ELF-1 (cell line): ENCODE data around the gene ANTXR1.

Experiments
- DNase-seq: peaks from one replicate; pipeline ENCODE4 v3.0.0-alpha.2; 2016; ENCODE audit warnings: low read depth, low spot score

Gene ANTXR1

GRCh38 chr2:69096326-69097095 lies 83.5 kb downstream of the ANTXR1 start:
- DNase-seq: no peak

DNA sequence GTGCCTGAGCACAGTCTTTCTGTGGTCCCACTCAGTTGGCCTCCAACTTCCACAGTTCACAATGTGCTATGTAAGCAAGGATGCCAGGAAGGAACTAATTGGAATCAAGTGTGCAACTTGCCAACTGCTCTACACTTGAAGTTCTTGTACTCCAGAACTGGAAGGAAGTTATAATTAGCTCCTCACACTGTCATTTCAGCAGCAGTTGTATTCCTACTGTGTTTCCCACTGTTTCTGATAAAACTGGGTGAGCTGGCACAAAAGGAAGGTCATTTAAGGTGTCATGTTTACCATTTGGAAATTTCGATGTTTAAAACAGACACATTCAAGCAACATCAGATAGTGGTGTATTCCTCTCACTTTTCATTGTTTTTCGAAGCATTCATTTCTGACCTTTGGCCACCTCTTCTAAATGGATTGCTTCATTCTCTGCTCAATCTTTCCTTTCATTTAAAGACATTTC lies 84.2 kb downstream of the ANTXR1 start:
- DNase-seq: no peak

DNA sequence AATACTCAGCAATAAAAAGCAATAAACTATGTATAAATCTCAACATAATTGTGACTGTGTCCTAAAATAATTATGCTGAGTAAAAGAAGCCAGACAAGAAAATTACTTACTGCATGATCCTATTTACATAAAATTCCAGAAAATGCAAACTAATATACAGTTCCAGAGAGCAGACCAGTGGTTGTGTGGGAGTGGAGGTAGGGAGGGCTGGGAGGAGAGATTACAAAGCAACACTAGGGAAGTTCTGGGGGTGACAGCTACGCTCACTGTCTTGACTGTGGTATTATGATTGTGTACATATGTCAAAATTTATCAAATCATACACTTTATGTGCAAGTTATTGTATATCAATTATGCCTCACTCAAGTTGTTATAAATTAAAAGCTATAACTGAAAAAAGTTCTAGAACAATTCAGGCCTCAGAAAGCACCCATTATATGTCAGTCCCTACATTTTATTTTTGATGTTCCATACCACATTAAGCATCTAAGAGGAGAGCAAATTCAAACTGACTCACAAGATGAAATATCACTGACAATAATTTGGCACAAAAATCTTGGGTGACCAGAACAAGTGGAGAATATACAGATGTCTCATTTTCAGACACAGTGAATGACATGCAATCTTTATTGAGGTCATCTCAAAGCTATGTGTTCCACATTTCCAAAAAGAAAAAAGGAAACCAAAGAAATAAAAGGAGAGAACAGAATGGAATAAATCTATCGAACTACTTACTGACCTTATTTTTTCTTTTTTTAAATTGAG lies 85.1 kb downstream of the ANTXR1 start:
- no peak for DNase-seq

- DNase-seq: no peak
These were observed 86.6 kb downstream of the ANTXR1 start for GRCh38 chr2:69099541-69099940.

DNA sequence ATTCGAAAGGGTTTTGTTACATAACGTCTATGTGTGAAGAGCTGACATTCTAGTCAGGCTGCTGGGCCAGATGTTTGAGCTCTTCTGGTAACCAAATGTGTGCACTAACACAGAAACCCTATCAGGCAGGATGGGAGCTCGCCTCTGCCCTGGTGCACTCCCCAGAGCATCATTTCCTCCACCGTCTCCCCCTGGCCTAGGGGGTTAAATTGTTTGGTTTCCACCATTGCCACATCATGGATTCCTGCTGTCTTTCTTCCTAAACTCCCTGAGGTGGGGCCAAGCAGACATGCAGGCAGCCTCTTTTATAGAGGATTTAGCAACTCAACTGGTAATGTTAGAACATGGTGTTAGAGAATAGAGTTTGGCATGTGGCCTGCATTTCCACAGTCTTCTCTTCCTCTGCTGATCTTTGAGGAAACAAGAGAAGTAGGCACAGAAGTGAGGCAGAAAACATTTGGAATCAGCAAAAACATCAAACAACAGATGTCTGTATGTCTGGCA lies 87.3 kb downstream of the ANTXR1 start:
- no peak for DNase-seq

DNA sequence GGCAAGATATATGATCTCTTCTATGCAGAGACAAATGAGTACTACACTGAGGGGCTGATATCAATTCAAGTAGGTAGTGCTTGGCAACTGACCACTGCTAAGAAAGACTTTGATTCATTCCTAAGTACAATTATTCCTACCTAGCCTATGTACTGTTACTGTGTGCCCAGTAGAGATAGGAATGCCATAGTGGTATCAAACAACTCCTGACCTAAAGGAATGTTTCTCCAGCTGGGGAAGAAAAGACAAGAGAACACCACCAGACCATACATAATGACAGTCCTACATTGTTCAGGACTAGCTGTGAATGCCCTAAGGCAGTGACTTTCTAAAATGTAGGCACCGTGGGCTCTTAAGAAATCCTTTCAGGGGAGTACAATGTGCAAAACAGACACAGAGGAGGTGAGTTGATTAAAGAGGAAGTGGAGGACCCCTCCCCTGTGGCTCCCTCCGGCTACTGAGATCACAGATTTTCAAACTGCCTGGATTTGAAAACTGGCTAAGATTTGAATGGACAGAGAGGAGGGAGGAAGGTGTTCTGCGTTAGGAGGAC lies 89.1 kb downstream of the ANTXR1 start:
- DNase-seq: peak; percentile 74

- DNase-seq: no peak
These were observed 90.4 kb downstream of the ANTXR1 start for GRCh38 chr2:69103419-69103818.

DNA sequence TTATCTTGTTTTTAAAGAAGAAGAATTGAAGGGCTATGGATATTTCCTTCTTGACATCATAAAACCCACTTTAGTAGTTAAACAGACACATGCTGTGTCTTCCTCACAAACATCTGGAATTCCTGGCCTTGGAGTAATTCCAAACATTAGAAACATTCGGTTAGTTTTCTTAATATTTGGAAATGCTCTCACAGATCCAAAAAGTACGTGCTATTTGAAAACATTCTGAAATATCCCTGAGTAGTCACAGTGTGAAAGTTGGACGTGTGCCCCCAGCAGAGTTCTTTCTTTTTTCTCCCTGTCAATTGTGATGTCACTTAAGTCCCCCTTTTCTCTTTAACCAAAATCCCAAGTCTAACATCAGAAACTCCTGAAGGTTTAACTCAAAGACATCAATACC lies 91.3 kb downstream of the ANTXR1 start:
- no peak for DNase-seq

DNA sequence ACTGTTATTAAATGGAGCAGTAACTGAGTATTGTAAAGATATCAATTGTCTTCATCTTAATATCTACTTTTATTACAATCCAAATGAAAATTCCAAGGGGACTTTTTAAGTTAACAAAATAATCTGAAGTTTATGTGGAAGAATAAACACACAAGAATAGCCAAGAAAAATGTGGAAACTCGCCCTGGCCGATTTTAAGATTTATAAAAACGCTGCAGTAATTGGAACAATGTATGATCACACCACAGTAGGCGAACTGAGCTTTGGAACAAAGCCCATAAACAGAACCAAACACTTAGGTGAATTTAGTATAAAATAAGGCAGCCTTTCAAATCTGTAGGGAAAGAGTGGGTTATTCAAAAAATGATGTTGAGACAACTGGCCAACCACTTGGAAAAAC lies 96.3 kb downstream of the ANTXR1 start:
- DNase-seq: no peak

- DNase-seq: no peak
These were observed 98.1 kb downstream of the ANTXR1 start for GRCh38 chr2:69111076-69111475.

- no peak for DNase-seq
These were observed 100.6 kb downstream of the ANTXR1 start for GRCh38 chr2:69113627-69114026.

DNA sequence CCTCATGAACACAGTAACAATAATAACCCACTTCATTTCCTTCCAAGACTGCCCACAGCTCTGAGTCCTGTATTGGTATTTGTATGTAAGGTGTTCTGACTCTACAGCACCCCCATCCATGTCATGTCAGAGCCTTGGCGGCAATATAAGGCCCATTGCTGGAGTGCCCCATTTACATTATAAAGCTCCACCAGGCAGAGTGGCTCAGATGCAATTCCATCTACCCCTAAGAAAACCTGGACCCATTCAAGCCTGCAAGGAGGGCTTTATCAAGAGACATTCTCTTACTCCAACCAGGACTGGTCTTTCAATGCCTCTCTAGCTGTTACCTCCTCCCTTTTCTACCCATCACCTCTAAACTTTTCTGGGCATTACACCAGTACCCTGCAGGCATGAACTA lies 101.6 kb downstream of the ANTXR1 start:
- no peak for DNase-seq

GRCh38 chr2:69116438-69116837 lies 103.5 kb downstream of the ANTXR1 start:
- DNase-seq: no peak

GRCh38 chr2:69118609-69119008 lies 105.6 kb downstream of the ANTXR1 start:
- no peak for DNase-seq

DNA sequence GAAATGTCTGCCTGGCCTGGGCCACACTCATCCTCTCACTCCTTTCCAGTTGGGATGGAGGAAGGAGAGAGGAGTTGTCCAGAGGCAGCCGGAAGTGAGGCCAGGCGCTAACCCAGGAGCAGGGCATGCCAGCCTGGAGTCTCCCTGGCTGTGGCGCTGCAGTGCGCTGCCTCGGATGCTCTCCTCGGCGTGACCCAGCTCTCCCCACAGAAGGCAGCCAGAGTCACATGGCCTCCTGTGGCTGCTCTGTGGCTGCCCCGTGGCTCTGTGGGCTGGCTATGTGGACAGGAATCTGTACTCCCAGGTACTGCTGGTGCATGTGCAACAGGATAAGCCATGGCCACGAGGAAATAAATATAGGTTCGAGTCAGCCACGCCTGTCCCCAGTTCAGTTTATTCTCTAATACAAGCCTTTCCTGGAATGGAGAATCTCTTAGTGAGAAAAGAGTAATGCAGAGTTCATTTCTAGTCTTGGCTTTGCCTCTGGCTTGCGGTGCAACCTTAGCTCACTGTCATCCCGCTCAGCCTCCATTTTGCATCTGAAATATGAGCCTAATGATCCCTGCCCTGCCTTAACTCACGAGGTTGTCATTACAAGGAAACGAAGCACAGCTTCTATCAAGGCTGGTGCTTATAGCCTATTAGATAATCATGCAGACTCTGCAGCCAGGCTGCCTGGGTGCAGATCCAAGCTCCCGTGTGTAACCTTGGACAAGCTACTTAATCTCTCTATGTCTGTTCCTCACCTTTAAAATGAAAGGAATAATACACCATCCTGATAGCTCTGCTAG lies 106.3 kb downstream of the ANTXR1 start:
- DNase-seq: no peak

- no peak for DNase-seq
These were observed 109.3 kb downstream of the ANTXR1 start for GRCh38 chr2:69122271-69122670.

DNA sequence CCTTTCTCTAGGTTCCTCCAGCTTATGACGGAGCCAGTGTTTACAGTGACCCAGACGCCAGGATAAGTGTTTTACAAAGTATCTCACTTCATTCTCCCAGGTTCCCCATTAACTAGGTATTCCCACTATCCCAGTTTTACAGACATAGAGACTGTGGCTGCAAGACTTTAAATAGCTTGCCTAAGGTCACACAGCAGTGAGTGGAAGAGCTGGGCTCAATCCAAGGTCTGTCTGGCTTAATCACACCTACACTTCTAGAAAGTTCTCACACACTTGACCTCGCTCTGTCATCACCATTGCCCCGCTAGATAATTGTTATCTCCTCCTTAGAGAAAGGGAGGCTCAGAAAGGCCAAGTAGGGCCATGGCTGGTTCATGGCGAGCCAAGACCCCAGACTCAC lies 110.2 kb downstream of the ANTXR1 start:
- DNase-seq: no peak

DNA sequence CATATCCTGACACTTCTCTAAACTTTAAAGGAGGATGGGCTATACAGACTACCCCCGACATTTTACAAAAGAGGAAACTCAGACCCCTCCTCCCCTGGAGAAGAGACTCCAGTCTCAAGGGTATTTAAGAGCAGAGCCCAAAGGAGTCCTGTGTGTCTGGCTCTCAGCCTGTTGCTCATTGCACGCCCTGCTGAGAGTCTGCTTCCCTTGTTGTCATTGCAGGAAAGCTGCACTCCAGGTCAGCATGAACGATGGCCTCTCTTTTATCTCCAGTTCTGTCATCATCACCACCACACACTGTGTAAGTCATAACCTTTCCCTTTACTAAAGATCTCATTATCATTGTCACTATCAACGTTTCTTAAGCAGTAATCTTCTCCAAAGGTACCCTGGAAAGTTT lies 111.4 kb downstream of the ANTXR1 start:
- DNase-seq: no peak

GRCh38 chr2:69125816-69126215 lies 112.8 kb downstream of the ANTXR1 start:
- DNase-seq: no peak

DNA sequence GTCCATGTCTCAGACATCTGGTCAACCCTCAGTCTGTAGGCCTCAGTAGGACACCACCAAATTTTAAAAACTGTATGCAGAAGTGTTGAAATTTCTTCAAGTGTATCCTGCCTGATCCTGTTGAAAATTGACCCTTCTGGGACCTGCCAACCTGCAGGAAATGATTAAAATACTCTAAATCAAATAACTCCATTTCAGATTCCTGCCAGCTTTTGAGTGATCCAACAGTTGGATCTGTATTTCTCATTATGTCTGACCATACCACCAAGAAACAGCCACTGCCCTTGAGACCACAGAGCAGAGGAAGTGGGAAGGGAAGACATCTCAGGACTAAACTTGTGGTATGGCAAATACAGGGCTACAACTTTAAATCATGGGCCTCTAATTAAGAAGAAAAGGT lies 113.4 kb downstream of the ANTXR1 start:
- no peak for DNase-seq

GRCh38 chr2:69131452-69131851 lies 118.5 kb downstream of the ANTXR1 start:
- DNase-seq: no peak
